ENCODE measurements around the gene CDK11B. TPM values are rescaled to one million over a fixed set of nuclear protein-coding genes. Genes with fewer than 3 reads are reported as not detected.

Gene CDK11B
- total RNA-seq, 1 donor from 2014 or later: 26.5 TPM

GRCh38 chr1:1609822-1610485 lies 48.9 kb downstream of the CDK11B start:
- Mint-ChIP-seq H3K36me3 (no peaks in the 10 kb centered on the region), H3K4me1 (ENCODE audit: unreplicated experiment) (peaks cover 23% of the 10 kb centered on the region), H3K27ac (no peak overlapping the region), H3K9me3 (no peaks in the 10 kb centered on the region), H3K27me3 (no peaks in the 10 kb centered on the region), H3K4me3 (no peak overlapping the region)
- no peak for TF ChIP-seq CTCF (conservative IDR thresholded peaks at IDR 0.05)
- no peak for DNase-seq (ENCODE audit: extremely low spot score, unreplicated experiment)

GRCh38 chr1:1606232-1606631 lies 52.6 kb downstream of the CDK11B start:
- Mint-ChIP-seq H3K9me3 (no peaks in the 10 kb centered on the region), H3K4me1 (ENCODE audit: unreplicated experiment) (peaks cover 6% of the 10 kb centered on the region), H3K27ac (no peak overlapping the region), H3K27me3 (peaks cover 15% of the 10 kb centered on the region), H3K4me3 (no peak overlapping the region), H3K36me3 (no peaks in the 10 kb centered on the region)
- no peak for TF ChIP-seq CTCF (conservative IDR thresholded peaks at IDR 0.05)
- no peak for DNase-seq (ENCODE audit: extremely low spot score, unreplicated experiment)

GRCh38 chr1:1605724-1606123 lies 53.1 kb downstream of the CDK11B start:
- Mint-ChIP-seq H3K27me3 (peaks cover 16% of the 10 kb centered on the region), H3K36me3 (no peaks in the 10 kb centered on the region), H3K4me3 (no peak overlapping the region), H3K4me1 (ENCODE audit: unreplicated experiment) (peaks cover under 1% of the 10 kb centered on the region), H3K9me3 (no peaks in the 10 kb centered on the region), H3K27ac (no peak overlapping the region)
- no peak for DNase-seq (ENCODE audit: extremely low spot score, unreplicated experiment)
- no peak for TF ChIP-seq CTCF (conservative IDR thresholded peaks at IDR 0.05)

- H3K9me3 Mint-ChIP-seq: no peaks in the 10 kb centered on the region
- no peak overlapping the region for H3K27ac Mint-ChIP-seq
- H3K36me3 Mint-ChIP-seq: no peaks in the 10 kb centered on the region
Observed at GRCh38 chr1:1605034-1605591, 53.7 kb downstream of the CDK11B start.

GRCh38 chr1:1604374-1605033 lies 54.3 kb downstream of the CDK11B start:
- no peak for TF ChIP-seq CTCF (conservative IDR thresholded peaks at IDR 0.05)
- Mint-ChIP-seq H3K4me1 (ENCODE audit: unreplicated experiment) (no peaks in the 10 kb centered on the region), H3K36me3 (no peaks in the 10 kb centered on the region), H3K27me3 (peaks cover 18% of the 10 kb centered on the region), H3K4me3 (no peak overlapping the region), H3K27ac (no peak overlapping the region), H3K9me3 (no peaks in the 10 kb centered on the region)
- no peak for DNase-seq (ENCODE audit: extremely low spot score, unreplicated experiment)

More at GRCh38 chr1:1605034-1605591, 53.7 kb downstream of the CDK11B start:
- Mint-ChIP-seq H3K4me1 (ENCODE audit: unreplicated experiment) (no peaks in the 10 kb centered on the region), H3K27me3 (peaks cover 18% of the 10 kb centered on the region), H3K4me3 (no peak overlapping the region)
- DNase-seq (ENCODE audit: extremely low spot score, unreplicated experiment): peak; percentile 66
- no peak for TF ChIP-seq CTCF (conservative IDR thresholded peaks at IDR 0.05)
